Stimulated activated CD8-positive, alpha-beta memory T cell treated with anti-CD3 and anti-CD28 coated beads, Interleukin-4, amount 100 ng/mL, for 24 hours (primary cell): ENCODE measurements around the gene PSAP.
"Not testable (repeated sequence)": the region's sequence is repeated elsewhere in the genome, so short reads cannot be mapped to it uniquely, and the experiment has no call there.

ENCODE experiments used
- DNase-seq: peaks from one replicate; pipeline ENCODE4 v3.0.0-alpha.2; 2020; ENCODE audit warnings: low read depth

Gene PSAP

DNA sequence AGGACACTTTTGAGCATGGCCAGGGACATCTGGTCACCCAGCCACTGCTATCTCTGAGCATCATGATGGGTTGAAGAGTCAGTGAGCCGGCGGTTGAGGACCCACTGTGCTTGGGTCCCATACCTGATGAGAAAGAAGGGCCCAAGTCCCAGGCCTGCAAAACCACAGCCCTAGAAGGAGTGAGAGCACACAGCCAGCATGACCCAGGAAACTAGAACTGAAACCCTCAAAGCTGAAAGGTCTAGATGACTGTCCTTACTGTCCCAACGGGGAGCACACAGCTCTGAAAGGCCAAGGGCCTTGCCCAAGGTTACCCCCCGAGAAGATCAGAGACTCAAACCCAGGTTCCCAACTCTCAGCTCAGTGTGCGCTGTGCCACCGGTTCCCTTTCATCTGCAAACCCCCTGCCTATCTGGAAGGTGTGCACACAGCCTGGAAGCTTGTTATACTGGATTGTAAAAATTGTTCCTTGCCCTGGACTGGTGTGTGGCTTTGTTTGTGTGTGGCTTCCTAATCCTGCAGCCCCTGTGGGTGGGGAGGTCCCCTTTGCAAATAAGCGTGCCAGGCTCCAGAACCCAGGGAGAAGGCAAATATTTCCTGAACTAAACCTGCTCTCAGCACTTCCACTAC is 22.6 kb upstream of the PSAP start:
- DNase-seq = no peak

DNA sequence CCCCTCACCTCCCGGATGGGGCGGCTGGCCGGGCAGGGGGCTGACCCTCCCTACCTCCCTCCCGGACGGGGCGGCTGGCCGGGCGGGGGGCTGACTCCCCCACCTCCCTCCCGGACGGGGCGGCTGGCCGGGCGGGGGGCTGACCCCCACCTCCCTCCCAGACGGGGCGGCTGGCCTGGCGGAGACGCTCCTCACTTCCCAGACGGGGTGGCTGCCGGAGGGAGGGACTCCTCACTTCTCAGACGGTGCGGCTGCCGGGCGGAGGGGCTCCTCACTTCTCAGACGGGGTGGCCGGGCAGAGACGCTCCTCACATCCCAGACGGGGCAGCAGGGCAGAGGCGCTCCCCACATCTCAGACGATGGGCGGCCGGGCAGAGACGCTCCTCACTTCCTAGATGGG is 18.6 kb upstream of the PSAP start:
- DNase-seq = not testable (repeated sequence)

DNA sequence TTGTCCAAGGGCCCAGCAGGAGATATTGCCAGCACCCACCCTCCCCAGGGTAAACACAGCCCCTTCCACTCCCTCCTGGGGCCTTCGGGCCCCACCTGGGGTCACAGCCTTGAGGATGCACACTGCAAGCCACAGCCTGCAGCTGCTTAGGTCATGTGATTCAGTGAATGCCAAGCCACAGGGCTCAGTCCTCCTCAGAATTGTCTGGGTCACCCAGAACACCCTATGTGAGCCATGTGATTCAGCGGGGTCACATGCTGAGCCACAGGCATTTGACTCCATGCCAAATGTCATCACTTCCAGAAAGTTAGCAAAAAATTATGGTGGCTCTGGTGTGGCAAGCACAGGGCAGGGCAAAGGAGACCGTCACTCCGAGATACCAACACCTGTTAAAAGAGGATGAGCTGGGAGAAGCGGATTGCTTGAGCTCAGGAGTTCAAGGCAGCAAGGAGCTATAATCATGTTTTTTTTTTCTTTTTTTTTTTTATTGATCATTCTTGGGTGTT is 17.2 kb upstream of the PSAP start:
- DNase-seq = no peak

DNA sequence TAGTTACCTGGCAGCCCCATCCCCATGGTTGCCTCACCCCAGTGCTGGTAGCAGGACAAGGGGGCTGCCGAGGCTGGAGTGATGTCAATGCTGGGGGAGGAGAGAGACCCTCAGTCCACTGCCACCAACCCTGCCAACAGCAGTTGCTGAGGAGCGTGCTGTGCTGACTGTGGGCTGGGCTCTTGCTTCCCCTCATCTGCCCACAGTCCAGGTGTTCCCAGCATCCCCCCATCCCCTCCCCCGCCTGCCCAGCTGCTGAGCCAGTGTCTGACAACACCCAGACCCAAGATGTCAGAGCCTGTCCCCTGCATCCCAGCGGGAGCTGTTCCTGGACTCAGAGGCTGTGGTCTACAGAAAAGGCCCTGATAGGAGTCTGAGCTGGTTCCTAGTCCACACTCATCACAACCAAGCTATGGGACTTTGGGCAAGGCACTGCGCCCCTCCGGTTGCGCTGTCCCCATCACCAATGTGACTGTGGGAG is 14.6 kb upstream of the PSAP start:
- no peak for DNase-seq

DNA sequence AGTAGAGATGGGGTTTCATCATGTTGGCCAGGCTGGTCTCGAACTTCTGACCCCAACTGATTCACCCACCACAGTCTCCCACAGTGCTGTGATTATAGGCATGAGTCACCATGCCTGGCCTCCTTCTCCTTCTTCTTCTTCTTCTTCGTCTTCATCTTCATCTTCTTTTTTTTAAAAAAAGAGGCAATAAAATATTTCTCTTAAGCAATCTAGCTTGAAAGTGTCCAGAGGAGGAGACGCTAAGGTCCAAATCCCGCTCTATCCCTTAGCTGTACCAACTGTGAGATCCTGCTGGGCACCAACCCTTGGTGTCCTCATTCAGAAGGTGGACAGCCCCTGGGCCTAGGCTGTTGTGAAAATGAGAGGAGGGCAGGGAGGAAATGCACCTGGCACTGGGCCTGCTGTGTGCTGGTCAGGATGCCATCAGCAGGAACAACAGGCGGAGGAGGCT is 13.9 kb upstream of the PSAP start:
- no peak for DNase-seq

DNA sequence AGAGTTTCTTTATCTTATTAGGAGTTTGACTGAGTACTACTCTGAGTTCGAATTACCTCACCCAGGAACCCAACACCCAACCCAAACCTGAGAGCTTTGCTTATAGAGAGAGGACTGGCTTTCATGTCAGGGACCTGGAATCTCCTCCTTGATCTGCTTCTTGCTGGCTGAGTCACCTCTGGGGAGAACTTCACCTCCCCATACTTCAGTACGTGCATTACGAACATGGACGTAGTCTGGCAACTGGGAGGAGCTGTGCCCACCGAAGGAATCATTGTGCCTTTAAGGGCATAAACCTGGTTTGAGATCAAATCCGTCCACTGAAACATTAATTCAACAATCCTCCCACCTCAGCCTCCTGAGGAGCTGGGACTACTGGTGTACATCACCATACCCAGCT is 12.2 kb upstream of the PSAP start:
- DNase-seq = no peak

DNA sequence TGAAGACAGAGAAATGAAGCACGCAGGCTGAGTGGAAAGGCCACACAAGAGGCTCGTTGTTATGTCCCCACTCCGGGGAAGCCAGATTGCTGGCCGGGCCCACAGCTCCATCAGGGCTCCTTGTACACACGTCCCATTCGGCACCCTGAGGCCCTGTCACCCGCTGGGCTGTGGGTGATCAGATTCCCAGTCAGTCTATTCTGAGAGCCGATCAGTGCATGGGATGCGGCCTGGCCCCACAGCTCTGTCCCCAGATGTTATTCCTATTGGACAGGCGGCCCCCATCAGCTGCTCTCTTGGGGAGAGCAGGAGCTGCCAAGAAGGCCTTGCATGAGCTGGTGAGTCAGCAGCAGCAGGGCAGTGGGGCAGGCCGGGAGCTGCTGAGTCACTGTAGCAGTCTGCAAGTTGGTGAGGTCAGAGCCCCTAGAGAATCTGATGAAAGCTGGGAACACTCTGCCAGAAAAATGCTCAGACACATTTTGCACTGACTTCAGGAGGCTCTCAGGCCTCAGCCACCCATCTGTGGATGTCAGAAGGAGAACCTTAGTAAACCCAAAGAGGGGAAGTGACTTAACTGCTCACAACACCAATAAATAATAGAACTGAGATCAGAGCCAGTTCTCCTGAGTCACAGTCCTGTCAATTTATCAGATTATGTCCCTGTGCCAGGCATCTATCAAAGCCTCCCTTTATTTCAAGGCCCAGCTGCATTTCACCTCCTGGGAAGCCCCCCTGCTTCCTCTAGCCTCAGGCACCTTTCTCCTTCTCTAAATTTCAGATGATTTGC is 9.4 kb upstream of the PSAP start:
- DNase-seq = no peak

DNA sequence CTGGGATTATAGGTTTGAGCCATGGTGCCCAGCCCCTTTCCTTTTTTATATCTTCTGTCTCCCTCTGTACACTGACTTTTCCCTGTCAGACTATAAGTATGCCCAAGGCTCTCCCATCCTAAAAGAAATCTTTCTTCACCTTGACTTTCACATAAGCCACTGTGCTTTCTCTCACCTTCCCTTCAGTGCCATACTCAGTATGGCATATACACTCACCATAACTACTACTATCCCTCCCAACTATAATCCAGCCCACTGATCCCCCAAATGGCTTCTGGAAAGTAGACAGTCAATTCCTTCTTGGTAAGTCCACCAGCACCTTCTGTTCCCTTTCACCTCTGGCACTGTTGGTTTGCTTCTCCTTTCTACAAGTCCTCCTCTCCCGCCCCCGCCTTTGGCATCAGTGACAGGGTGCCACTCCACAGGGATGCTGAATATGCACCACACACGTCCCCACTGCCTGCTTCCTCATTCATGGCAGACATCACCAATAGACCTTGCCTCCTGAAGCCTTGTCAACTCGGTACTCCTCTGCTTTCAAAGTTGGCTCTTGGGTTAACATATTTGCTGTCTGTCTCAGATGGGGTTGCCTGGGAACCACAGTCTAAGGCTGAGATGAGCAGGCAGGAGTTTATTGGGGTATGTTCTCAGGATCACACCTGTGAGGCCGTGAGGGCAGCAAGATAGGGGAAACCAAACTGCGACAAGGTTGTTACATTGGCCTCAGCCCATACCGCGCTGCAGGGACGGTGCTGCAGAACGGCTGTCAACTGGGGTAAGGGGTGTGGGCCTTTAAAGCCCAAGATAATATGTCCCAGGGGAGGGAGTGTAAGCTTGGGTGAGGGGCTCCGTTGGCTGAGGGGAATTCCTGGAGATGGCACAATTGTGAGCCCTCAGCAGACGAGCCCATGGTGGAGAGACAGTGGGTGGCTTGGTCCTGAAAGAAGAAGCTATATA is 7.2 kb upstream of the PSAP start:
- DNase-seq = no peak

DNA sequence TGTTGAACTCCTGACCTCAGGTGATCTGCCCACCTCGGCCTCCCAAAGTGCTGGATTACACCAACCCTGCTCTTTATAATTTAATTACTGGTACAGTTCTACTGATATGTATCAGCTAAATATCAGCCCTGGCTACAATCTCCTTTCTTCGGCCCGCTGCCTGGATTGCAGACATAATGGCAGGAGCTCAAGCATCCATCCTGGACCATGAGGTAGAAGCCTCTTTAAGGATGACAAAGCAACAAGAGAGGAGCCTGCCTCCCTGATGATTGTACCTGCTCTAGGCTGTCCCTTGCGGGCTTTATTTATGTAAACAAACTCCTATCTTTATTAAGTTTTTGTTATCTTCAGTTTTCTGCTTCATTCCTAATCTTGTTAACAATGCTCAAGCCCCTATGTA is 5.6 kb upstream of the PSAP start:
- DNase-seq = no peak

DNA sequence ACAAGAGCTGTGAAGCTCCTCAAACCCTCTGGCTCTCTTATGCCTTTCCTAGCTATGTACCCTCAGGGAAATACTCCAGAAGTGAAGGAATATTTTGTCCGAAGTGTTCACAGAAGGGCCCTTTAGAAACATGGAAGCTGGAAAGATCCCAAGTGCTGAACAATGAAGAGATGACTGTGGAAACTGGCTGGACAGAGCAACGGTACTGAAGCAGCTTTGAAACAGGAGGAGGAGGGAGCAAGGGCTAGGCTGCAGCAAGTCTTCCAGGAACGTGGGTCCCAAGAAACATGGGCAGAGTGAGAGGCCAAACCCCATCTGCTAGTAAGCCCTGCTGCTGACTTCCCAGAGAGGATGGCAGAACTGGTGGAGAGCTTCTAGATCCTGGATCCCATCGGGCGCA is 3.0 kb upstream of the PSAP start:
- DNase-seq = no peak

DNA sequence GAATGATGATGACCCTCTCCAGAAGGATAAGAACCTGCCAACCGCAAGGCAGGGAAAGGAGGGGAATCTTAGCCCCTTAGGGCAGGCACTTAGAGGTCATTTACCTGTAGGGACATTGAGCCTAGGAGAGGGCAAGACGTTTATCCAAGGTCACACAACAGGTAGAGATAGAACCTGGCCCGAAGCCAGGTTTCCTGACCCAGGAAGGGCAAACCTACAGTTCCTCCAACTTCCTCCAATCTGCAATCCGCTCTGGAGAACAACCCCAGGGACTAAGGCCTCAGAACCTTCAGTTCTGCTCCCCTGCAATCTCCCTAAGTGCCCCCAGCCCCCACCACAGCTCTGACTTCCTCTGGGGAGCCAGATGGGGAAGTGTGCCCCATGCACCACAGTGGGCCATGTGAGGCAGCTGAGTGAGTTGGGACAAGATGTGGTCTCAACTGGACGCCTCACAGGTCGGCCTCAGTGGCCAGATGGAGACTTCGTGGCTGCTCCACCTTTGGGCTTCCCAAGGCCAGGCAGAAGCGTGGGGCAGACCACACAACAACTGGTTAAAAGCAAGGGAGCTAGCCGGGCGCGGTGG is 1.4 kb upstream of the PSAP start:
- DNase-seq = no peak

DNA sequence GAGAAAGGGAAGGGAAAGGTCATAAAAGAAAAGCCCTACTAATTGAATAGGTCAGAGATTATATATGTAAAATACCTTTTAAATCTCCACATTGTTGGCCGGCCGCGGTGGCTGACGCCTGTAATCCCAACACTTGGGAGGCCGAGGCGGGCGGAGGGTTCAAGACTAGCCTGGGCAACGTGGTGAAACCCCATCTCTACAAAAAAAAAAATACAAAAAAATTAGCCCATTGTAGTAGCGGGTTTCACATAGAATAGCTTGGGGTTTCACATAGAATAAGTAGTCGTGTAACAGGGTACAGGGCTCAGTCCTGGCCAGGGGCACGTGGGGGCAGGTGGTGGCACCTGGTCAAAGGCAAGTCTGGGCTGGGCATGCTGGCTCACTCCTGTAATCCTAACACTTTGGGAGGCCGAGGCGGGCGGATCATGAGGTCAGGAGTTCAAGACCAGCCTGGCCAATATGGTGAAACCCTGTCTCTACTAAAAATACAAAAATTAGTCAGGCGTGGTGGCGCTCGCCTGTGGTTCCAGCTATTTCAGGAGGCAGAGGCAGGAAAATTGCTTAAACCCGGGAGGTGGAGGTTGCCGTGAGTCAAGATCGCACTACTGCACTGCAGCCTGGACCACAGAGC is 529 bp upstream of the PSAP start:
- DNase-seq = not testable (repeated sequence)

DNA sequence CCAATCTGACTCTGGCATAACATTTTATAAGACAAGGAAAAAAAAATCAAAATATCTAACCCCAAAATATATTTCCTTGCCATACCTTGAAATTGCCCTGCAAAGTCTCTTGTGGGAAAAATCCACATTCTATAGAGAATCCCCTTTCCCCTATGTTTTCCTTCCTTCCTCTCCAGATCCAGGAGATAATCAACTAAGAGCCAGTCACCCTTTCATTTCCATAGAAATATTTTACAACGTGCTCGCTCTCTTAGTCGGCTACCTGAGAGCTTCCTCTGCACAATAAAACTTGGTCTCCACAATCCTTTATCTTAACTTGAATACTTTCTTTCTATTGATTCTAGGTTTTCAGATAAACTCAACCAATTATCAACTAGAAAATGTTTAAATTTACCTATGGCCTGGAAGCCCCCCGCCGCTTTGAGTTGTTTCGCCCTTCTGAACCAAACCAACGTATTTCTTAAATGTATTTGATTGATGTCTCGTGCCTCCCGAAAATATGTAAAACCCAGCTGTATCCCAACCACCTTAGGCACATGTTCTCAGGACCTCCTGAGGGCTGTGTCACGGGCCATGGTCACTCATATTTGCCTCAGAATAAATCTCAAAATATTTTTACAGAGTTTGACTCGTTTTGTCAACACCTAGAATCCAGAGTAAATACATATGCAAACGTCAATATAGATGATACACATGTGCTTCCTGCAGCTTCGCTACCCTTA is 869 bp downstream of the PSAP start:
- no peak for DNase-seq

DNA sequence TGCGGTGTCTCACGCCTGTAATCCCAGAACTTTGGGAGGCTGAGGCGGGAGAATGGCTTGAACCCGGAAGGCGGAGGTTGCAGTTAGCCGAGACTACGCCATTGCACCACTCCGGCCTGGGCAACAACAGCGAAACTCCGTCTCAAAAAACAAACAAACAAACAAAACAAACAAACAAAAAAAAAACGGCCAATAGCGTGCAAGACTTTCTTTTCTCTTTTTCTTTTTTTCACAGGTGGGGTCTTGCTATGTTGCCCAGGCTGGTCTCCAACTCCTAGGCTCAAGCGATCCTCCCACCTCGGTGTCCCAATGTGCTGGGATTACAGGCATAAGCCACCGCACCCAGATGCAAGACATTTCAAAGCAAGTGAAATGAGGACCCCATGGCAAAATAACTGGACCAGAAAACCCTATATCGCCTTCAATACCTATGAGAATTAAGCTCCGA is 1.6 kb downstream of the PSAP start:
- DNase-seq = no peak

DNA sequence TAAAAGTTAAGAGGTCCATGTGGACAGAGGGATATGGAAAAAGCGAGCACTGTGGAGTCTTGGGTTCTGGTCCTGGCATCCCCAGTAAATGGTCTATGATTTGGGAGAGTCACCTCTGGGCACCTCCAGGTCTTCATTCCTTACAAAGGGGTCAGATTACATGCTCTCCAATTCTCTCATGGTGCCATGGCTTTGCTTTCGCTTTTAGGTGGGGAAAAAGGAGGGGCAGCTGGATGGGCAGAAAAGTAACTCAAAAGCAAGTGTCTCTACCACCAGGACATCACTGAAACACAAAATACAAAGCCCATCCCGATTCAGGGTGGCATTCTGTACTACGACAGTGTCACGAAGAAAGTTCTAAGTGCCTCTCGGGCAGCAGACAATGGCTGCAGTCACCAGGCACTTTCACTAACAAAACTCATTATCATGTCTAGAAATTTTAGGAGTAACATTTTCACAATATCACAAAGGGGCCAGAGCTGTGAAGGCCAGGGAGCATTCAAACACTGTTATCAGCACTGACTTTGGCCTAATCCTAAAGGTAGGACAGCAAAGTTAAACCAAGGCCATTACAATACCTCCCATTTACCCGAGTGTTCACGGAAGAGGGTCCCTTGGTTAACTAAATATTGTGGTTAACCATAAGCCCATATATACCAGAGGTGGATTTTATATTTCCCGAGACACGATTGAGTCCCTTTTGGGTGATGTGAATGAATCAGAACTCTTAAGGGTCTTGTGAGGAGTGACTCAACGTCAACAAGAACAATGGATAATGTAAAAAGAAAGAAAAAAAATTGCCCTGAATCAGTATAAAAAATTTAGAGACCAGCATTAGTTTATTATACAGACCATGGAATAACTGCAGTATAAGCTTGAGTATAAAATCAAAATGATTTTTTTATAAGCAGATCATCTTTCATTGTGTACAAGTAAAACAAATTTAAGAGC is 2.5 kb downstream of the PSAP start:
- no peak for DNase-seq

DNA sequence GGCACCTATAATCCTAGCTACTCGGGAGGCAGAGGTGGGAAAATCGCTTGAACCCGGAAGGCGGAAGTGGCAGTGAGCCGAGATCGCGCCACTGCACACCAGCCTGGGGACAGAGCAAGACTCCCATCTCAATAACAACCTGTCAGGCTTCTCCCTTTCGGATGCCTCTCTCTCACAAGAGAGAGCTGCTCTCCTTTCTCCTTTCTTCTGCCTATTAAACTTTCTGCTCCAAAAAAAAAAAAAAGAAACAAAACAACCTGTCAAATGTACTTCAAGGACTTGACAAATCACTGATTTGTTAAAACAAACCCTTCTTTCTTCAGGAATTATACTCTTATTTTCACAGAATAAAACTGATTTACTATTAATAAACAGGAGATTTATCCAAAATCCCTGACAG is 3.6 kb downstream of the PSAP start:
- no peak for DNase-seq

DNA sequence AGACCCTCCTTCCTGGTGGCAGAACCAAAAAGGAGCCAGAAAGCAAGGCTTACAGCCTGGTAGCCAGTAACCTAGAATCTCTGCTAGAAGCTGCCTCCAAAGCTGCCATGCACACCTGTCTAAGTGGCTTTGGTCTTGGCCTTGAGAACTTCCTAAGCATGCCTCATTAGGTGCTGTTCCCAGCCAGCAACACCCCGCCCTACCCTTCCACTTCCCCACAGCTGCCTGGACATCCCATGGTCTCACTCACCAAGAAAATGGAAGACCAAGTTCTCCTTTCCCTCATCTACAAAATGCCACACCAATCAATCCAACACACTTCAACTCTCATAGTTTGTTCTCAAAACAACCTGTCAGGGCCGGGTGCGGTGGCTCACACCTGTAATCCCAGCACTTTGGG is 4.2 kb downstream of the PSAP start:
- DNase-seq = no peak

DNA sequence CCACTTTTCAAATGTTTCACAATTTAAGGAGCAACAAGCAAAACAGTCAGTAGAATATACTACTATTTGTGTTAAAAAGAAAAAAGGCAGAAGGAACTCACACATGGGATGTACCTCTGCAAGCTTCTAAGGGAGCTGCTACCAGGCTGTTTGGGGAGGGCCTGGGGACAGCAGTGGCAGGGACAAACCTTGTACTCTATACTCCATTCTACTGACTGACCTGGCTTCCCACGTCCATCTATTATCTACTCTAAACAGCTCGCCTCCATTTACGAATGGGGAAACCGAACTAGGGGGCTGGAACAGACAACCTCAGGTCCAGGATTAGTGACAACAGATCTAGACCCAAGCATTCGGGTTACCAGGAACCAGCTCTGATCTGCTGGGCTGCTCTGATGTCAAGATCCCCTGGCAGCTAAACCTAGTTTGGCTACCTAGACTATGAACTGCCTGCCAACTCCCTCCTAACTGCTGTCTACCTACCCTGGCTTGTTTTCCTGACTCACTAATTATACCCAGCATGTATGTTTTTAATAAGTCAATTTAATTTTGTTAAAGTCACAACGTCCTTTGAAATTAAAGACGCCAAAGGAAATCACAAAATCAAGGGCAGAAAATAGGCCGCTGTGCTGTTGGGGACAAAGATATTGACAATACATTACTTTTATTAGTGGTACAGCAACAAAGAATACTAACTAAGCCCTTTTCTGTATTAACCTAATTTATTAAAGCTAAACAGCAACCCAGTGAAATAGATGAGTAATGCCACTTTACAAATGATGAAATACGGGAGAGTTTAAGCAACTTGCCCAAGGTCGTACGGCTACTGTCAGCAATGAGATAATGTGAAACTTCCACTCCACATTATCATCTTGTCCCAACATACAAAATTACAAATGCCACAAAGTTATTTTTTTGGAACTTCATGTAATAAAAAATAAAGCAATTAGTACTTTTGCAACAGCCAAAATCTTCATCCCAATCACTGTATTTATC is 5.3 kb downstream of the PSAP start:
- DNase-seq = no peak
